Activated CD4-positive, alpha-beta T cell treated with anti-CD3 and anti-CD28 coated beads, Interleukin-2, amount 50 U/mL, for 24 hours (primary cell): ENCODE measurements around the gene C1QTNF8.
A peak's percentile ranks its signal among the peaks of the same experiment; 100 is the strongest.

ENCODE experiments used
- DNase-seq, 2 donors: peaks; one replicate each; pipeline ENCODE4 v3.0.0-alpha.2; 2020; ENCODE audit warnings: low read depth in 1 of 2, low spot score in 1 of 2

The C1QTNF8 gene

GRCh38 chr16:1063728-1064127, 32.3 kb downstream of the C1QTNF8 start:
- no peak for DNase-seq

DNA sequence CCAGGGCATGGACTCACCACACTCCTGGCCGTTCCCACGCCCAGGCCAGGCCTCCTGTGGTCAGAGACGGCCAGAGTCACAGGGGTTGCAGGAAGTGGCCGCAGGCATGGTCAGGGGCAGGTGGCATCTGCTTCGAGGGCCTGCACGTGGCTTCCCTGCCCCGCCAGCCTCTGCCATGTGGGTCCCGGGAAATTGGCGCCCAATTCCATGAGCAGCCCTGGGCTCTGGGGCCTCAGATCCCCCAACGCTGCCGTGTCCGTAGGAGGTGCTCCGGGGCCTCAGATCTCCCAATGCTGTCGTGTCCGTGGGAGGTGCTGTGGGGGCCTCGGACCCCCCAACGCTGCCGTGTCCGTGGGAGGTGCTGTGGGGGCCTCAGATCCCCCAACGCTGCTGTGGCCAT, 33.1 kb downstream of the C1QTNF8 start:
- DNase-seq: no peak

GRCh38 chr16:1061769-1062505, 34.1 kb downstream of the C1QTNF8 start:
- DNase-seq: no peak

- DNase-seq: no peak
Observed at GRCh38 chr16:1060416-1061340, 35.4 kb downstream of the C1QTNF8 start.

DNA sequence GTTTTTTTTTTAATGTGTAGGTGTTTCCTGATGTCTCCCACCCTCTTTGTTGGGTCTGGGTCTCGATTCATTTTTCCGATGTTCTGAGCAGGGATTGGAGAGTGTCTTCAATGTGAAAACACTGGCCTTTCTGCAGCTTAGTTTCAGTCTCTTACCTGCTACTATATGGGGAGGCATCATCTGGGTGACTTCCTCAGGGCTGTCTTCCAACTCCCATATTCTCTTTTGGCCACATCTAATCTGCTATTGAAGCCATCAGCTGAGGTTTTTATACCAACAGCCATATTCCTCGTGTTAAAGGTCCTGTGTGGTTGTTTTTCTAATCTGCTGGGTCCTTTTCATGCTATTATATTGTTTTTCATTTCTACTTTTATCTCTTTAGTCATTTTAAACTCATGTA, 36.7 kb downstream of the C1QTNF8 start:
- DNase-seq: no peak

- no peak for DNase-seq
Observed at GRCh38 chr16:1058216-1058615, 37.8 kb downstream of the C1QTNF8 start.

DNA sequence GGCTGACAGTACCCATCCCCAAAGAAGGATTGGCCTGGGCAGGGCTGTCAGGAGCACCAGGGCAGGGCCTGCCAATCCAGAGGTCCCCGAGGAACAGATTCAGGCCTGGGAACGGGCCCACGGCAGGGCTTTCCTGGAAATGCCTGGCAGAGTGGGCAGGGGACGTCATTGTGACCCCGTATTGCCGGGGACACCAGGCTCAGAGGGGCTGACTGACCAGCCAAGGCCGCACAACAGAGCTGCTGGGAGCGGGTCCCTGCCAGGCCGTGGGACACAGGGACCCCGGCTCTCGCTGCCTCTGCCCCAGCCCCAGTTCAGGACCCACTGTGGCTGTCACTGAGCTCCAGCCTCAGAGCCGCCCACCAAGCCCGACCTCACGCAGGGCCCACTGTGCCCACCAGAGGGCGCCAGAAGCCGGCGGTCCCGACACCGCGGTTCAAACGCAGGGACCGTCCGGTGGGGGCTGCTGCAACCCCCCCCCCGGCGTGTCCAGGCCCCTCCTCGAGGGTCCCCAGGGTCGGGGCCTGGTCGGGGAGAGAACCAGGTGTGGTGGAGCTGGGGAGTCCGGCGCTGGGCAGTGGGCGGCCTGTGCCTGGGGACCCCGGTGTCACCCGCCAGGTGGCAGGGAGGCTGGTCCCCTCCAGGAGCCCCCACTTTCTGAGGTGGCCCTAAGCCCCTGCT, 38.7 kb downstream of the C1QTNF8 start:
- peak; percentile 49 to 57 for DNase-seq

DNA sequence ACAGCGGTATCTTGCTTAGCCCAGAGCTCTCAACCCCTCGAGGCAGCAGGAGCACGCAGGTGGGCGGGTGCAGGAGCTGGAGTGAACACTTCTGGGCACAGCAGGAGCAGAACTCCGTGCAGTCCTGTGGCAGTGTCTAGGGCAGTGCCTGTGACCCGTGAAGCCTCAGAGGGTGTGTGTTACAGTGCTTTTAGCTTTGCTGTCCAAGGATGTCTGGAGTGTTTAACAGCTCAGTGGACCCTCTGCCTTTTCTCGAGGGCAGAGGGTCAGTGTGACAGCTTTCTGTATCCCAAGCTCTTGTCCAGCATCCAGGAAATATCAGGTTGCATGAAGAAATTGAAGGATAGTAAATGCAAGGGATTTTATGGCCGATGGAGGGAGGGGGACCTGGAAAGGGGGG, 39.8 kb downstream of the C1QTNF8 start:
- no peak for DNase-seq

DNA sequence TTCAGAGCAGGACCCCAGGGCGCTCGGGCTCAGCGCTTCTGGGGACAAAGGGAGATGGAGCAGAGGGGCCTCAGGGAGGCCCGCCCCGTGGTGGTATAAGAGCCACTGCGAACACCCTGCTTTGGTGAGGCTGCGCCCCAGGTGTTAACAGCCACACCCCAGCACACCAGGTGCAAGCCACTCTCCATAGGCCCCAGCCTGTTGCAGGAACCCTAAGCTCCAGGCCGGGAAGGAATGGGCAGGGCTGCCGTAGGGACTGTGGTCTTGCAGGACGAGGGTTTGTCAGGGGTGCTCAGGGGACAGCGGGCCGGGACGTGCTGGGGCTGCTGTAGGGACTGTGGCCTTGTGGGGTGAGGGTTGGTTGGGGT, 40.5 kb downstream of the C1QTNF8 start:
- DNase-seq: no peak

DNA sequence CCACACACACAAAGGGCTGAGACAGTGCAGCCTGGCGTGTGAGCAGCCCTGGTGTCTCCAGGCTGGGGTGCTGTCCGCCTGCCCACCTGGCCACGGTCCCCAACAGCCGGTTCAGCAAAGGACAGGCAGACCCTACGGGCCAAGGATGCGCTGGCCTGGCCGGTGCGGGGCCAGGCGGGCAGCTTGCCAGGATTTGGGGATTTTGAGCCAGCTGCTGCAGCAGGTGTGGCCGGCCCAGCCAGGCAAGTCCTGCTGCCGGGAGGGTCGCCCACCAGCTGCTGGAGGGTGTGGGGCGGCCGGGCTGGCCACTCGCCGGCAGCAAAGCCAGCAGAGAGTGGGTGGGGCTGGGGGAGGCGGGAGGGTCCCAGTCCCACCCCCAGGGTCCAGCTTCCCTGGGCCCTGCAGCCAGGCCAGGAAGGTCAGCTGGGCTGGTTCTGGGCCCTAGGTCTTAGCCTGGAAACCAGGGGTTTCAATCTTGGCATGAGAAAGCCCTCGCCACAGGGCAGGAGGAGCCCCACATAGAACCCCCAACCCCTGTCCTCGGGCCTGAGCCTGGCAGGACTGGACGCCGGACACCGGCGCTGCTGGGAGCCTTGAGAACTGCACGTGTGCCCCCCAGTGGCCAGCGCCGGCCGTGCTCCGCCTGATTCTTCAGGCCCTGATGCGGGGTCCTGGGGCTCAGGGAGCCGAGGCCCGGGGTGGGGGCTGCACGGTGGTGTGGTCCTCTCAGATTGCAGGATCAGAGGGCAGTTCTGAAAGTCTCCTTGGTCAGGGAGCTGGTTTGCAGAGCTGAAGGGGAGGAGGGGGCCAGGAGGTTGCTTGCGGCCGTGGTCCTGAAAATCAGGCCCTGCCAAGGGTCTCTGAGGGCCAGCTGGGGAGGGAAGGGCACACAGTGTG, 41.1 kb downstream of the C1QTNF8 start:
- DNase-seq: no peak

- DNase-seq: no peak
Observed at GRCh38 chr16:1053700-1054368, 42.2 kb downstream of the C1QTNF8 start.

- DNase-seq: no peak
Observed at GRCh38 chr16:1053121-1053521, 42.9 kb downstream of the C1QTNF8 start.

GRCh38 chr16:1052721-1053120, 43.3 kb downstream of the C1QTNF8 start:
- no peak for DNase-seq

- no peak for DNase-seq
Observed at GRCh38 chr16:1051446-1051845, 44.6 kb downstream of the C1QTNF8 start.

GRCh38 chr16:1050921-1051320, 45.1 kb downstream of the C1QTNF8 start:
- DNase-seq: no peak

- DNase-seq: no peak
Observed at GRCh38 chr16:1050516-1050915, 45.5 kb downstream of the C1QTNF8 start.

DNA sequence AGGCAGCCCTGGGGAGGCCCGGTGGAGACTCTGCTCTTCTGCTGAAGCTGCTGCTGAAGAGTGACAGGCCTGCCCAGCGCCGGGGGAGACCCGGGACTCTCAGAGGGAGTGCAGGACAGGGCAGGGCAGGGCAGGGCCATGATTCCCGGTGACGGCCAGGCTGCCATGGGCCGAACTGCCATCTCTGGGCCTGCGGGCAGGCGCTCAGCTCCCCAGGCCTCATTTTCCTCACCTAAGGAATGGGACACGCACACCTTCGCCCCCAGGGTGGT, 46.1 kb downstream of the C1QTNF8 start:
- no peak for DNase-seq

- DNase-seq: no peak
Observed at GRCh38 chr16:1049113-1049975, 46.7 kb downstream of the C1QTNF8 start.

DNA sequence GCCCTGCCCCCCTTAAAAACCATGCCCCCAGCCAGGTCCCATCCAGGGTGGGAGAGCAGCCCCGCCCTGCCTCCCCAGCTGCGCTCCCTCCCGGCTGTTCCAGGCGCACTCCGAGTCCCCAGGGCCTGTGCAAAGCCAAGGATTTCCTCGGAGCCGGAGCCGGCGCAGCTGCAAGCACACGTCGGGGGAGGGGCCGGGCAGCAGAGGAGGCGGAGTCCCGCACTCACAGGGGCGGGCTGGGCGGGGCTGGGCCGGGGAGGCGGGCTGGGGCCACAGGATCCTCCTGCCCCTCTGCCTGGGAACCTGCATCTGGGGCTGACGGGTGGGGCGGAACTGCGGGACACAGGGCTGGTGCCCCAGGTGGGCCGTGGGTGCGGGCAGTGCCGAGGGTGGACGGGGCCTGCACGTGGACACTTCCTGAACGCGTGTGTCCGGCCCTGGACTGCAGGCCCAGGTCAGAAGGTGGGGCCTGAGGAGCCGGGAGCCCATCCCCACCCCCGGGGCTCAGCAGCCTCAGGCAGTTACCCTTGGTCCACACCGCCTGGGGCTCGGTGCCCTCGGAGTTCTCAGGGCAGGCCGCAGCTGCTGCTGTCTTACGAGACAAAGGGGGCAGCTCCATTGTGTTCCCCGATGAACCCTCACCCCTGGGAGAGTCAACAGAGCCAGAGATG, 47.5 kb downstream of the C1QTNF8 start:
- DNase-seq: no peak
